ENCODE measurements around the gene COX7A2.

- TF ChIP-seq, protein P1, sequence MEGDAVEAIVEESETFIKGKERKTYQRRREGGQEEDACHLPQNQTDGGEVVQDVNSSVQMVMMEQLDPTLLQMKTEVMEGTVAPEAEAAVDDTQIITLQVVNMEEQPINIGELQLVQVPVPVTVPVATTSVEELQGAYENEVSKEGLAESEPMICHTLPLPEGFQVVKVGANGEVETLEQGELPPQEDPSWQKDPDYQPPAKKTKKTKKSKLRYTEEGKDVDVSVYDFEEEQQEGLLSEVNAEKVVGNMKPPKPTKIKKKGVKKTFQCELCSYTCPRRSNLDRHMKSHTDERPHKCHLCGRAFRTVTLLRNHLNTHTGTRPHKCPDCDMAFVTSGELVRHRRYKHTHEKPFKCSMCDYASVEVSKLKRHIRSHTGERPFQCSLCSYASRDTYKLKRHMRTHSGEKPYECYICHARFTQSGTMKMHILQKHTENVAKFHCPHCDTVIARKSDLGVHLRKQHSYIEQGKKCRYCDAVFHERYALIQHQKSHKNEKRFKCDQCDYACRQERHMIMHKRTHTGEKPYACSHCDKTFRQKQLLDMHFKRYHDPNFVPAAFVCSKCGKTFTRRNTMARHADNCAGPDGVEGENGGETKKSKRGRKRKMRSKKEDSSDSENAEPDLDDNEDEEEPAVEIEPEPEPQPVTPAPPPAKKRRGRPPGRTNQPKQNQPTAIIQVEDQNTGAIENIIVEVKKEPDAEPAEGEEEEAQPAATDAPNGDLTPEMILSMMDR (optimal IDR thresholded peaks at IDR 0.05 in 1 of 3, IDR thresholded peaks at IDR 0.05 in 1 of 3, conservative IDR thresholded peaks at IDR 0.05 in 1 of 3; ENCODE audit: extremely low read depth in 1 of 3, insufficient read depth in 2 of 3, low read length in 3 of 3): no peak
- TF ChIP-seq EZH2 (IDR thresholded peaks at IDR 0.05; ENCODE audit: low read length): no peak
Observed at GRCh38 chr6:75219263-75219662, 24.3 kb downstream of the COX7A2 start.

Measured in keratinocyte (primary cell).